H9 (cell line): ENCODE results near the gene ASCC3. TPM values are rescaled to one million over a fixed set of nuclear protein-coding genes. Genes with fewer than 3 reads are reported as not detected.

Experiments used
- DNase-seq: peaks from one replicate; pipeline ENCODE4 v3.0.0-alpha.2; 2017
- H2AFZ ChIP-seq: one replicate; pipeline ENCODE4 v1.6.1; 2013; ENCODE audit warnings: mild to moderate bottlenecking, low read length, control low read depth, moderate library complexity
- H2AK5ac ChIP-seq: 2 replicates; pipeline ENCODE4 v1.6.1; 2013; ENCODE audit warnings: low read length, control low read depth, mixed read lengths; ENCODE audit not compliant: insufficient read length
- H2BK120ac ChIP-seq: one replicate; pipeline ENCODE4 v1.6.1; 2013; ENCODE audit warnings: low read depth, mild to moderate bottlenecking, low read length, control low read depth, inconsistent platforms; ENCODE audit not compliant: poor library complexity, severe bottlenecking
- H2BK12ac ChIP-seq: 2 replicates; pipeline ENCODE4 v1.6.1; 2013; ENCODE audit warnings: low read length, control low read depth, mixed read lengths, low read depth; ENCODE audit not compliant: insufficient read length
- H2BK15ac ChIP-seq: 2 replicates; pipeline ENCODE4 v1.6.1; 2013; ENCODE audit warnings: low read depth, low read length, control low read depth
- H2BK20ac ChIP-seq: one replicate; pipeline ENCODE4 v1.6.1; 2013; ENCODE audit warnings: low read depth, mild to moderate bottlenecking, low read length, control low read depth, inconsistent platforms; ENCODE audit not compliant: poor library complexity, severe bottlenecking
- H2BK5ac ChIP-seq: 2 replicates; pipeline ENCODE4 v1.6.1; 2013; ENCODE audit warnings: low read length, control low read depth, mixed read lengths; ENCODE audit not compliant: insufficient read length
- H3K14ac ChIP-seq: 2 replicates; pipeline ENCODE4 v1.6.1; 2013; ENCODE audit warnings: low read length, control low read depth; ENCODE audit not compliant: insufficient read depth
- H3K18ac ChIP-seq: 2 replicates; pipeline ENCODE4 v1.6.1; 2013; ENCODE audit warnings: low read depth, mild to moderate bottlenecking, mixed read lengths, low read length, control low read depth; ENCODE audit not compliant: insufficient read length
- H3K23ac ChIP-seq: 2 replicates; pipeline ENCODE4 v1.6.1; 2013; ENCODE audit warnings: low read length, control low read depth, mixed read lengths, low read depth; ENCODE audit not compliant: insufficient read length
- H3K23me2 ChIP-seq: 2 replicates; pipeline ENCODE4 v1.6.1; 2013; ENCODE audit warnings: low read depth, mild to moderate bottlenecking, mixed read lengths, low read length, control low read depth; ENCODE audit not compliant: insufficient read length, poor library complexity, severe bottlenecking
- H3K27ac ChIP-seq: 2 replicates; pipeline ENCODE4 v1.5.1; 2013; ENCODE audit warnings: low read length, control low read depth, mixed read lengths, low read depth; ENCODE audit not compliant: insufficient read length
- H3K27me3 ChIP-seq: 2 replicates; pipeline ENCODE4 v1.6.1; 2013; ENCODE audit warnings: low read length, control low read depth, inconsistent platforms; ENCODE audit not compliant: insufficient read depth
- H3K4ac ChIP-seq: 2 replicates; pipeline ENCODE4 v1.6.1; 2013; ENCODE audit warnings: low read depth, mild to moderate bottlenecking, control low read depth, inconsistent platforms, low read length, moderate library complexity
- H3K4me1 ChIP-seq: 2 replicates; pipeline ENCODE4 v1.6.1; 2013; ENCODE audit warnings: low read length, control low read depth, inconsistent platforms; ENCODE audit not compliant: insufficient read depth
- H3K4me2 ChIP-seq: 2 replicates; pipeline ENCODE4 v1.6.1; 2013; ENCODE audit warnings: low read length, control low read depth, mixed read lengths; ENCODE audit not compliant: insufficient read length, insufficient read depth
- H3K56ac ChIP-seq: 2 replicates; pipeline ENCODE4 v1.6.1; 2013; ENCODE audit warnings: low read depth, mild to moderate bottlenecking, mixed read lengths, low read length, control low read depth; ENCODE audit not compliant: insufficient read length
- H3K79me1 ChIP-seq: 2 replicates; pipeline ENCODE4 v1.6.1; 2013; ENCODE audit warnings: low read depth, mild to moderate bottlenecking, moderate library complexity, low read length, control low read depth, inconsistent platforms; ENCODE audit not compliant: insufficient read depth, poor library complexity, severe bottlenecking
- H3K79me2 ChIP-seq: 2 replicates; pipeline ENCODE4 v1.6.1; 2013; ENCODE audit warnings: low read length, control low read depth, inconsistent platforms; ENCODE audit not compliant: insufficient read depth
- H3K9ac ChIP-seq: 2 replicates; pipeline ENCODE4 v1.6.1; 2013; ENCODE audit warnings: low read length, control low read depth, mixed read lengths; ENCODE audit not compliant: insufficient read length; ENCODE audit errors: extremely low read depth
- H3K9me3 ChIP-seq: one replicate; pipeline ENCODE4 v1.6.1; 2013; ENCODE audit warnings: low read depth, low read length, inconsistent platforms; ENCODE audit not compliant: control insufficient read depth
- H3T11ph ChIP-seq: one replicate; pipeline ENCODE4 v1.6.1; 2013; ENCODE audit warnings: mild to moderate bottlenecking, low read length, control low read depth, inconsistent platforms
- H4K20me1 ChIP-seq: one replicate; pipeline ENCODE4 v1.6.1; 2013; ENCODE audit not compliant: control insufficient read depth, insufficient read length, insufficient read depth
- H4K5ac ChIP-seq: 2 replicates; pipeline ENCODE4 v1.6.1; 2013; ENCODE audit warnings: low read depth, mild to moderate bottlenecking, mixed read lengths, low read length, control low read depth; ENCODE audit not compliant: insufficient read length
- H4K8ac ChIP-seq: replicated peaks from 2 replicates; pipeline ENCODE4 v1.6.1; 2013; ENCODE audit warnings: low read length, control low read depth, mixed read lengths, low read depth; ENCODE audit not compliant: insufficient read length
- H4K91ac ChIP-seq: 2 replicates; pipeline ENCODE4 v1.6.1; 2013; ENCODE audit warnings: low read depth, mild to moderate bottlenecking, moderate library complexity, mixed read lengths, low read length, control low read depth; ENCODE audit not compliant: insufficient read length
- H3K27ac Mint-ChIP-seq, 3 experiments: 2 replicates in 2 of 3; 3 replicates in 1 of 3; pipeline ENCODE4 v1.8.0; 2020 to 2021; ENCODE audit warnings: mixed read lengths in 3 of 3, mild to moderate bottlenecking in 1 of 3, moderate library complexity in 1 of 3
- H3K27me3 Mint-ChIP-seq: 2 replicates; pipeline ENCODE4 v1.8.0; 2021; ENCODE audit warnings: low read depth, mild to moderate bottlenecking, moderate library complexity, mixed read lengths
- H3K36me3 Mint-ChIP-seq, 3 experiments: 2 replicates in 2 of 3; 3 replicates in 1 of 3; pipeline ENCODE4 v1.8.0; 2020 to 2021; ENCODE audit warnings: low read depth in 3 of 3, mixed read lengths in 3 of 3; ENCODE audit not compliant: insufficient read depth in 1 of 3
- H3K4me1 Mint-ChIP-seq, 2 experiments: 2 replicates each; pipeline ENCODE4 v1.8.0; 2020; ENCODE audit warnings: mixed read lengths in 2 of 2
- H3K4me3 Mint-ChIP-seq, 2 experiments: 2 replicates in 1 of 2; 3 replicates in 1 of 2; pipeline ENCODE4 v1.8.0; 2020 to 2021; ENCODE audit warnings: mild to moderate bottlenecking in 2 of 2, mixed read lengths in 2 of 2, moderate library complexity in 1 of 2
- H3K9me3 Mint-ChIP-seq, 2 experiments: 2 replicates in 1 of 2; 3 replicates in 1 of 2; pipeline ENCODE4 v1.8.0; 2020; ENCODE audit warnings: mild to moderate bottlenecking in 2 of 2, mixed read lengths in 2 of 2, moderate library complexity in 1 of 2
- CTCF ChIP-seq: fragments of 200-600 bp; sonication (generic); conservative IDR thresholded peaks from 3 replicates; pipeline ENCODE4 v1.8.0; 2021; ENCODE audit warnings: antibody characterized with exemption, mild to moderate bottlenecking
- WGBS: extraction: QIAGEN DNeasy Blood & Tissue Kit; methylation state at CpG from one replicate; pipeline ENCODE4 v1.1.7; 2013; ENCODE audit warnings: missing lambda C conversion rate, low lambda C conversion rate, mixed read lengths; ENCODE audit not compliant: insufficient read length; ENCODE audit errors: extremely low coverage; 5-methylcytosine and 5-hydroxymethylcytosine counted together
- total RNA-seq: library from RNA; stranded (reverse); gene quantifications from 2 replicates; pipeline ENCODE4 v1.2.1, GENCODE V29; 2021

Gene ASCC3
- total RNA-seq, 1 experiment from 2014 or later: 63.8 TPM

- no peaks in the 10 kb centered on the region for H4K20me1 ChIP-seq
- H4K5ac ChIP-seq: no peak overlapping the region
- no peak overlapping the region for H2BK12ac ChIP-seq
- H4K8ac ChIP-seq: no peak overlapping the region
- H3K9me3 ChIP-seq: no peaks in the 10 kb centered on the region
- H3T11ph ChIP-seq: no peak overlapping the region
- H3K79me1 ChIP-seq: no peaks in the 10 kb centered on the region
- no peak overlapping the region for H3K4me3 Mint-ChIP-seq
- no peaks in the 10 kb centered on the region for H3K27me3 Mint-ChIP-seq
- no peak overlapping the region for H3K4ac ChIP-seq
- no peaks in the 10 kb centered on the region for H3K9me3 Mint-ChIP-seq
- no peak overlapping the region for H2BK15ac ChIP-seq
- no CpG with 5 or more reads among the region's 5 CpGs for WGBS
- H3K23me2 ChIP-seq: no peaks in the 10 kb centered on the region
- no peak overlapping the region for H3K56ac ChIP-seq
- H3K18ac ChIP-seq: no peak overlapping the region
- no peak overlapping the region for H3K9ac ChIP-seq
- H3K14ac ChIP-seq: no peak overlapping the region
- no peak overlapping the region for H4K91ac ChIP-seq
- no peak overlapping the region for H2AFZ ChIP-seq
- H3K27ac ChIP-seq: no peak overlapping the region
- H3K4me1 ChIP-seq: no peaks in the 10 kb centered on the region
- H3K79me2 ChIP-seq: no peaks in the 10 kb centered on the region
- H3K27me3 ChIP-seq: no peaks in the 10 kb centered on the region
- H2AK5ac ChIP-seq: no peak overlapping the region
- no peaks in the 10 kb centered on the region for H3K4me1 Mint-ChIP-seq
- no peak overlapping the region for H2BK20ac ChIP-seq
- H3K36me3 Mint-ChIP-seq: no peaks in the 10 kb centered on the region
- H2BK5ac ChIP-seq: no peak overlapping the region
- no peak overlapping the region; a peak in 1 of 7 replicates for H3K27ac Mint-ChIP-seq
- TF ChIP-seq CTCF: no peak
- H3K23ac ChIP-seq: no peak overlapping the region
- no peak overlapping the region for H3K4me2 ChIP-seq
- no peak overlapping the region for H2BK120ac ChIP-seq
- DNase-seq: no peak
Measured at GRCh38 chr6:100731411-100731810, 149.7 kb downstream of the ASCC3 start.
